Measurements from ENCODE around the gene GNA14.
"Not testable (repeated sequence)": the region's sequence is repeated elsewhere in the genome, so short reads cannot be mapped to it uniquely, and the experiment has no call there.

Gene GNA14

DNA sequence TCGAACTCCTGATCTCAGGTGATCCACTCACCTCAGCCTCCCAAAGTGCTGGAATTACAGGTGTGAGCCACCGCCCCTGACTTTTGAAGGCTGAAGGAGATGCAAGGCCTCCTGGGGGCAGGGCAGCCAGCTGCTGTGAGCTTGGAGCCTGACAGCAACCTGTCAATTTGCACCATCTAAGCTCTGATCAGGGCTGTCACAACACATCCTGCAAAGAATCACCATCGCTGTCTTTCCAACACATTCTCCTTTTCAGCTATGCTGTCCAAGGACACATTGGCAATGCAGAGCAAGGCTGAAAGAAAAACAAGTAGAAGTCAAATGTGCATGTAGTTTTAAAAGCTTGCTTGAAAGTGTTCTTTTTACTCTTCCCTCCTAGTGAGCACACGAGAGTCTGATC is 54.6 kb downstream of the GNA14 start:
- DNase-seq (ENCODE audit: low read depth, low spot score) = no peak
- H3K4me3 ChIP-seq (ENCODE audit: low read length) = no peak overlapping the region

DNA sequence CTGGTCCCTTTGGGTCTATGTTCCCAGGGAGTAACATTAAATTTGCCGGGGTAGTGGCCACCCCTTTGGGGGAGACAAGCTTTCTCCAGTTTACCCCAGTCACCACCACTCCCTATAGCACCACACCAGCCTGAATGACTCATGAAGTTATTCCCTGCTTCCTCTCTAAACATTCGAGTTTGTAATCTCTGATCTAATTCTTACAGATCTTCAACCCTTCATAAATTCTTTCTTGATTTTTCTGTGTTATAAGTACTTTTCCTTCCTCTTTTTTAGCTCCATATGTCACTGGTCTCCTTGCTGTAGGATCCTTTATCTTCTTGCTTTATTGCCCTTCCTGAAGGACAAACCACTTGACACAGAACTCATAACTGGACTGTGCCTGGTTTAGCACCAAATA is 55.6 kb downstream of the GNA14 start:
- DNase-seq (ENCODE audit: low read depth, low spot score) = no peak
- H3K4me3 ChIP-seq (ENCODE audit: low read length) = no peak overlapping the region

DNA sequence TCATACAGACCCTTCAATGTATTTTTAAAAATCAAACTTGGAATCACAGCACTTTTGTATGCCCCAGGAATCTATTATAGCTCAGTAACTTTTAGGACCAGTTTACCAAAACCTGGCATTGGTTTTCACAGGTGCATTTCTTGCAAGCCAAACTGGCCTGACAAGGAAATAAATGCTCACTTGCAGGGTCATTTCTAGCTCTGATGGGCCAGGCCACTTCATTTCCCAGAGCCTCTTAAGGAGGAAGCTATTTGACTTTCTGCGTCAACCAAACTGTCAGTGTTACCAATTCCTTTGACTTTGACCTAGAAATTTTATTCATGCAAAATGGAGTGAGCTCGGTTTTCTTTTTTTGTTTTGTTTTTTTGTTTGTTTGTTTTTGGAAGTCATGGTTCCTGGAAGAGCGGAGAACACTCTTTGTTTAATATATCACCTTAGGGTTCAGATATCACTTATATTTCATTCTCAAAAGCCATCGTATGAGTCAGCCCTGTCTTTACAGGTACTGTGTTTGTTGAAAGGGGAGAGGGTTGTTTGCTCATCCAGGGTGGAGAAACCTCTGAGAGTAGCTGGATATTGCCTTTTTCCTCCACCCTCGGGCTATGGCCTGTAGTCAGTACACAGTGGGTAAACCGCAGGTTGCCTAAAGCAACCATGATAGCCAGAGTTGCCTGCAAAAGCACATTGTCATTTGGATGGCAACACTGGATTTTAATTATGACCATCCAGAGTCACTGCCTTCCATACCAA is 58.9 kb downstream of the GNA14 start:
- no peak overlapping the region for H3K4me3 ChIP-seq (ENCODE audit: low read length)
- DNase-seq (ENCODE audit: low read depth, low spot score) = no peak

DNA sequence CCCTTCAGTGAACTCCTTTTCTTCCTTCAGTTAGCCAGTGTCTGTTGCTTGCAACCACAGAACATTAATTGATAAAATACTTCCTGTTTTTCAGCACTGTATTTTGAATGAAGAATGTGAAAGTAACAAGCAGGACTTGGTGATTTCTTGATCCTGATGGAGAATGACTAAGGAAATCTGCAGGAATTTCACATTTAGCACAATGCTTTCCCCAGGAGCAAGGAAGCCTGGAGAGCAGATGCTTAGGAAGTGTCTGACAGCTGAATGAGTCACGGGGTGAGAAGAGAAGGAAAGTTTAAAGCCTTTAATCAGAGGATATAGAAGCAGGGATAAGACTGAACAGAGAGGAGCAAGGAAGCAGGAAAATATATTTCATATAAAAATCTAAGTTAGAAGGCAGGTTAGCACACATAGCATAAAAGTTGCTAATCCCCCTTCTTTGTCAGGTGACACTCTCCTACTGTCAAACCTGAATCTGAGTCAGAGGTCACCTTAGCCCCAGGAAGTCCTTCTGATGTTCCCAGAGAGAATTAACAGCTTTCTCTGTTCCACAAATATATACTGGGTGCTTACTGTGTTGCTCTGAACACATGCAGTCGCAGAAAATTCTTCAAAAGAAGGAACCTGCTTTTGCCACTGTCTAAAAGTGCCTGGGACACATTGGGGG is 59.7 kb downstream of the GNA14 start:
- DNase-seq (ENCODE audit: low read depth, low spot score) = no peak
- no peak overlapping the region for H3K4me3 ChIP-seq (ENCODE audit: low read length)

DNA sequence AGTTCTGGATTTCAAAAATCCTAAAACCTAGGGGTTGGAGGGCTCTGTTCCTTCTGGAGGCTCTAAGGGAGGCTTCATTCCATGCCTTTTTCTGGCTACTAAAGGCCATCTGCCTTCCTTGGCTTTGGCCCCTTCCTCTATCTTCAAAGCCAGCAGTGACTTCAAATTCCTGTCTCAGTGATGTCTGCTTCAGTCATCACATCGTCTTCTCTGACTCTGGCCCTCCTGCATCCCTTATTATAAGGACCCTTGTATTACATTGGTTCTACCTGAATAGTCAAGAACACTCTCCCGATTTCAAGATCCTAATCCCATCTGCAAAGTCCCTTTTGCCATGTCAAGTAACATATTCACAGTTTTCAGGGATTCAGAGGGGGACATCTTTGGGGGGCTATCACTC is 60.3 kb downstream of the GNA14 start:
- H3K4me3 ChIP-seq (ENCODE audit: low read length) = no peak overlapping the region
- DNase-seq (ENCODE audit: low read depth, low spot score) = no peak

DNA sequence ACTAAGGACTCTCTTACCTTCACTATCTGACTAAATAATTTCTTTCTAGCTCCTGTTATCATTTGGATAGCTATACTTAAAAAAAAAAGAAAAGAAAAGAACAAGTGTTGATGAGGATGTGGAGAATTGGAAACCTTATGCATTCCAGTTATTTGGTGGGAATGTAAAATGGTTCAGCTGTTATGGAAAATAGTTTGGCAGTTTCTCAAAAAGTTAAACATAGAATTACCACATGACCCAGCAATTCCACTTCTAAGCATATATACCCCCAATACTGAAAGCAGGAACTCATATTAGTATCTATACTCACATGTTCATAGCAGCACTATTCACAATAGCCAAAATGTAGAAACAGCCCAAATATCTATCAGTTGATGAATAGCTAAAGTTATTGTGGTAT is 61.1 kb downstream of the GNA14 start:
- DNase-seq (ENCODE audit: low read depth, low spot score) = no peak
- H3K4me3 ChIP-seq (ENCODE audit: low read length) = no peak overlapping the region

DNA sequence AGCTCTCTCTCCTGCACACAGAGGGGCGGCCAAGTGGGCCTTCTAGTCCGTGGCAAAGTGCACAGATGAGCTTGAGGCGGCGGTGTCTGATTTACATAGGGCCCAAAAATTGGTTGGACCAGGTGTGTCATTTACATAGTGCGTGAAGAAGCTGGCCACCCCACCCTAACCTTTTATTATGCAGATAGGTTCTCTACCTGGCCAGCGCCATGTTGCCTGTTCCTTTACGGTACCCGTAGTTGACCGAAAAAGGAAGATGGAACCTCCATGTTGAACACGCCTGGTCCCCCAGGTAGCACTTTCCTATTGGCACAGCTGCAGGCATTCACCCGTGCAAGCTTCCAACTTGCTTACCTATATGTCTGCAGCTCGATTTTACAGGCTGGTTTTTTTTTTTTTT is 61.5 kb downstream of the GNA14 start:
- no peak for DNase-seq (ENCODE audit: low read depth, low spot score)
- H3K4me3 ChIP-seq (ENCODE audit: low read length) = no peak overlapping the region

DNA sequence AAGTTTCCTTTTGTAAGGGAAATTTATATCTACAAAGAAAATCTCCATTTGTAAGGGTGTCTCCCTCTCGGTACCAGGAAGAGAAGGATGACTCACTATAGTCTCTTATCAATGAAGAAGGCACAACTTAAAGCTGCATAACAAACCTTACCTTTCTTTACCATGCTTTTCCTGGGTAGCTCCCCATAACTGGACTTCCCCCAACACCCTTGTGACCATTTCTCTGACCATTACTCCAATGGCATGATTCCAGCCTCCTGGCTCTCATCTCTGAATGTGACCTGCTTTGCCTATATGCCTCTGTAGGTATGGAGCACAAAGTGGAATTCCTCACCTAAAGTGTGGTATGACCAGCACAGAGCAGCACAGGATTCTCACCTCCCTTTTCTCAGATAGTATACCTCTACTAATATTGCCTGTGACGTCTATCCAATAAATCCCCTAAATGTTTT is 62.8 kb downstream of the GNA14 start:
- DNase-seq (ENCODE audit: low read depth, low spot score) = no peak
- H3K4me3 ChIP-seq (ENCODE audit: low read length) = no peak overlapping the region

DNA sequence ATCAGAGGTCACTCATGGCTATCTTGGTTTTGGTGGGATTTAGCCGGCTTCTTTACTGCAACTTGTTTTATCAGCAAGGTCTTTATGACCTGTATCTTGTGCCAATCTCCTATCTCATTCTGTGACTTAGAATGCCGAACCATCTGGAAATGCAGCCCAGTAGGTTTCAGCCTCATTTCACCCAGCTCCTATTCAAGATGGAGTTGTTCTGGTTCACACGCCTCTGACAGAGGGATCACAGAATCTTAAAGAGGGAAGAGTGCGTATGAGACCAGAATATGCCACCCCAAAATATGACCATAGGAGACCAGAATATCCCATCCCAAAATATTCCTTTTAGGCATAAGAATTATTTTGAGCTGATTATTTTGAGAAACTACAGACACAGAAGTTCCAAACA is 63.2 kb downstream of the GNA14 start:
- H3K4me3 ChIP-seq (ENCODE audit: low read length); DNase-seq (ENCODE audit: low read depth, low spot score): not testable (repeated sequence)

DNA sequence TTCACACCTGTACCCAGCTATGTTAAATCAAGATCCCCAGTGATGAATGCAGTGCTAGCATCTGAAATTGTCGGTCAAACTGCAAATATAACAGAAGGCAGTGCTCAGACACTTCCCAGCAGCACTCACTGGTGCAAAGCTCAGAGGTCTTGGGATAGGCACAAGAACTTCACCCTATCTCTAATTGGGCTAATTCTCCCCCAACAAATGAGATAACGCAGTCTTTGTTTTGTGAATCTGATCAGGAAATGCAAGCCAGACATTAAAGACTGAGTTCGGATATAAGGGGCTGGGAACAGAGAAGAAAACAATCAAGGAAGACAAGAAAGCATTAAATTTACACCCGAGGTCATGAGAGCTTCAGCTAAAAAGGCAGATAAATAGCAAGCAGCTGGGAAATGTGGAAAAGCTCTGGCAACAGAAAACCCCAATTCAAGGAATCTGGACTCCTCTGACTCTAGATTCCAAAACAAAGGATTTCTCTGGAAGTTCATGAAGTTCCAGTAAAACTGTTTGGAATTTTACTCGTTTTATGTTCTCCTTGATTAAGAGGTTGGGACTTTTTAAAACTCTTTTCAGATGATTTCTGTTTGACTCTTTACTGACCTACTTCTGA is 65.1 kb downstream of the GNA14 start:
- DNase-seq (ENCODE audit: low read depth, low spot score) = no peak
- H3K4me3 ChIP-seq (ENCODE audit: low read length) = no peak overlapping the region

DNA sequence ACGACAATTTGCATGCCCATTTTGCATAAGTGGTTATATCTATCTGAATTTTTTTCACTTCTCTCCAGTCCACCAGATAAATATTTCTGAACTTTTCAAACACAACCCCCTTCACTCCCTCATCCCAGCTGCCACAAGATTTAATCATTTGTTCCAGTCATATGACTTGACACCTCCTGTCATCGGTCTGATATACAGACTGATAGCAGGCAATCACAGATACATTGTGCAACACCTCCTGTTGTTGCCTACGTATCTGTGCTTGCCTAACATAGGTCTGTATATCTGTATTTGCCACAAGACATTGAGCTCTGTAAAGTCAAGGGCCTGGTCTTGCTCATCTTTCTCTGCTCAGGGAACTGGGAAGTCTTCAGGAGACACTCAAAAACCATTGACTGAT is 65.6 kb downstream of the GNA14 start:
- no peak for DNase-seq (ENCODE audit: low read depth, low spot score)
- H3K4me3 ChIP-seq (ENCODE audit: low read length) = no peak overlapping the region

DNA sequence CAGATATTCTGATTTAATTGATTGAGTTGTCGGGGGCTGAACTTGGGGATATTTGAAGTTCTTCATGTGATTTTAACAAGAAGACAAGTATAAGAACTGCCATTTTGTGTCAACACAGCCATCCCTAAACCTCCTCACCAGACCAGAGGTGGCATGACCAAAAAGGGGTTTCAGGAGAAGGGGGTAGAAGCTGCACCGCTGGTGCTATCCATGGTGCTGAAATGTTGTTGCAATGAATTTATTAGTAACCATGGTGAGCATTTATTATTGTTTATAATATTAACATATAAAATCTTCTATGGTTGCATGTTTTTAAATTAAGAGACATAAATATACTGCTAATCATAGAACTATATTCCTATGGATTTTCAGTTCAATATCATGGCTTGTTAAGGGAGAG is 72.3 kb downstream of the GNA14 start:
- H3K4me3 ChIP-seq (ENCODE audit: low read length) = no peak overlapping the region
- peak; percentile 44 for DNase-seq (ENCODE audit: low read depth, low spot score)

DNA sequence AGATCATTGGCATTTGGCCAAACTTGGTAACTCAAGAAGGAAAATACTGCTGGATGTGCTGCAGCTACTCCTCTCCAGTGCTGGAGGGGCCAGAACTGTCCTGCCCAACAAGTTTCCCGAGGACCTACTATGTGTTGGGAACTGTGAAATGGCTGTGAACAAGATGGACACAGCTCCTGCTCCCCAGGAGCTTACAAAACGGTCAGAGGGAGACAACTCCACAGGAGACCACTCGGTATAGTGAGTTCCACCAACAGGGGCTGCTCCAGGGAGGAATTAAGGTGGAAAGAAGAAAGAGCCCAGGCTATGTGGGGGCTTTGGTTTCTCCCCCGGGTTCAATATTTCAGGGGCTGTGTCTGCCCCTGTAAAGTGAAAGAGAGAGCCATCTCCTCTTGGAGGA is 78.8 kb downstream of the GNA14 start:
- no peak overlapping the region for H3K4me3 ChIP-seq (ENCODE audit: low read length)
- no peak for DNase-seq (ENCODE audit: low read depth, low spot score)

DNA sequence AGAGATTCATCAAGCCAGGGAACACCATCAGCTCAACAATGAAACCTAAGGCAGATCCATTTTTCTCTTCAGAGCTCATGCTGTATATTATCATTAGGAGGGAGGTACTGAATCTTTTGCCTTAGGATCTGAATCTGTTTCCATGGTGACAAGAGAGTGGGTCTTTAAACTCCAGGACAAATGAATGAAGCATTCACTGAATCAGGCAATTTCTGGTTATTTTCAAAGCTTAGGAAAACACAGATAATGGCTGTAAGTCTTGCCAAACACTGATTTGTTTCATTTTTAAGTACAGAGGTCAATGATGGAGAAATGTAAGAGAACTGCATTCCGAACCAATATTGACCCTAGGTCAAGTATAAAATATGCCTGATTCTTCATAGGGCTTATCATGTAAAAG is 84.9 kb downstream of the GNA14 start:
- no peak for DNase-seq (ENCODE audit: low read depth, low spot score)
- no peak overlapping the region for H3K4me3 ChIP-seq (ENCODE audit: low read length)

DNA sequence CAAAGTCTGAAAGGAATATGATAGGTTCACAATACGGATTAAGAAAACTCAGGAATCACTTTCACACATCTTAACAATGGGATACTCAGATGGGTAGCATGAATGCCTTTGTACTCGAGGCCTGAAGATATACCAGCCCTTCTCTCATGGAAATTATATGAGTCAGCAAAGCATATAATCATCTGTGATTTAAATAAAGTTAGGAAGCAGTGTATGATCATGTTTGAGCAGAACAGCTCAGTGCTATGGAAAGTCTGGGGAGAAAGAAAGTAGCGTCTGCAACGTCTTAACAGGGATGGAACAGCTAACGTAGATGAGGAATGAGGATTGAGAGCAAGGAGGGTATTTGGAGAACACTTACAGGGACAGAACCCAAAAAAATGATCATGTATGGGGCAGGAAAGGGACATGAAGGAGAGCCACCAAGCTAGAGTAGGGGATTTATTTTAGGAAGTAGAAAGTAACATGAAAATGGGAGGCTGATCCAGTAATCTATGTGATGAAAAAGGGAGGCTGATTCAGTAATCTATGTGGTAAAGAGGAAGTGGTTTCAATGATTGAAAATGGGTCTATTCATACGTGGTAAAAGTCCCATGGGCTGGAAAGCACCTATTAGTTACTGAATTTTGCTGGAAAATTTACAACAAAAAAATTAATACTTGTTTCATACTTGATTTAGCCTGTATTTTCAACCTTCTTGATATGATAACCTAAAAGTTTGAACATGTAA is 85.9 kb downstream of the GNA14 start:
- DNase-seq (ENCODE audit: low read depth, low spot score) = no peak
- no peak overlapping the region for H3K4me3 ChIP-seq (ENCODE audit: low read length)

DNA sequence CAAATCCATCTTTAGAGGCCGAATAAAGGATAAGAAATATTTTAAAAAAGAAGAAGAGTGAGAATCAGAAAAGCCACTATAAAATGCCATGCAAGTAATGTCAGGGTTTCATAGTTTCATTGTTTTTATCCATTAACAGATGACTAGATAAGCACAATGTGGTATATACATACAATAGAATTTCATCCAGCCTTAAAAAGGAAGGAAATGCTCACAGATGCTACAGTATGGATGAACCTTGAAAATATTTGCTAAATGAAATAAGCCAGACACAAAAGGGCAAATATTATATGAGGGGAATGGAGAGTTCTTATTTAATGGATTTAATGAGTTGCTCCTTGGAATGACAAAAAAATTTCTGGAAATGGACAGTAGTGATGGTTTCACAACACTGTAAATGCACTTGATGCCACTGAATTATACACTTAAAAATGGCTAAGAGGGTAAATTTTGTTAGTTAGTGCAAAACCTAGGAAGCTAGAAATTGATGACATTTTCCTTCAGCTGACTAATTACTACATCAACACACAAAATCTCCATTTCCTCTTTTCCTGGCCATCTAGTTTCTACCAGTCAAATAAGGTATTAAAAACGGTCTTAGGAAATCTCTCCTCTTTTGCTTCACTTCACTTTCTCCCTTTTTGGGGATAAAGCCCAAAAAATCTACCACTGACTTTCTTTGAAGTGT is 86.6 kb downstream of the GNA14 start:
- no peak overlapping the region for H3K4me3 ChIP-seq (ENCODE audit: low read length)
- DNase-seq (ENCODE audit: low read depth, low spot score) = no peak

DNA sequence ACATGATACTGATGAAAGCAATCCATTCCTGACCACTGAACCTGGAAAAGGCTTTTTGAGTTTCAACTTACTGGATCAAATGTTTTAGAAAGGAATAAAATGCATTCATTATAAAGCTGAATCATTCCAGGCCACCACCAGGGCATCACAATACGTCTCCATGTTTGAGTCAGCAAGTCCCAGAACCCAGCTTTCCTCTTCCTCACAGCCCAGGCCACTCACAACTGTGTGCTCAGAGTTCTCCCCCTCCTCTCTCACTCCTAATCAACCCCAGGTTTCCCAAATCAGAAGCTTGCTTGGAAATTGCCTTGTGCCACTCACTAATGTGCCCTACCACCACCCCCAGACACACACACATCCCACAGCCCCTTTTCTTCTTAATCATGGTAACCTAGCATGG is 91.7 kb downstream of the GNA14 start:
- H3K4me3 ChIP-seq (ENCODE audit: low read length) = no peak overlapping the region
- DNase-seq (ENCODE audit: low read depth, low spot score) = no peak

DNA sequence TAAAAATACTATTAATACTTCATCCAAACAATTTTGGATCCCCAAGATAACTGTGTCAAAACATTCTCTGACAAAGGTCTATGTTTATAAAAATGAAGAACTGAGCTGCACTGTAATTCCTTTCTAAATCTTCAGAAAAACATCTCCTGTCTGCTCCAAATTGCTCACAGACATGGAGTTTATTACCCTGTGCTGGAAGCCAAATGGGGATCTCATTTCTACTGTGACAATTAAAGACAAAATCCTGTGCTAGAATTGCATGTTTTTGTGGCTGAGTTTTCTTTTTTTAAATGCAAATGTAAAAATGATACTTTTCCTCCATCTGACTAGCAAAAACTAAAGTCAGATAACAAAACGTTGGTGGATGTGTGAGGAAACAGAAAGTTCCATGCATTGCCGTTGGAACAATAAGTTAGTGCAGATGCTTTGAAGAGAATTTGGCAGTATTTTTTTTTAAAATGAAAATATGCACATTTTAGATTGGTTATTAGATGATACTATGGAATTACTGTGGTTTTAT is 93.5 kb downstream of the GNA14 start:
- no peak for DNase-seq (ENCODE audit: low read depth, low spot score)
- no peak overlapping the region for H3K4me3 ChIP-seq (ENCODE audit: low read length)

DNA sequence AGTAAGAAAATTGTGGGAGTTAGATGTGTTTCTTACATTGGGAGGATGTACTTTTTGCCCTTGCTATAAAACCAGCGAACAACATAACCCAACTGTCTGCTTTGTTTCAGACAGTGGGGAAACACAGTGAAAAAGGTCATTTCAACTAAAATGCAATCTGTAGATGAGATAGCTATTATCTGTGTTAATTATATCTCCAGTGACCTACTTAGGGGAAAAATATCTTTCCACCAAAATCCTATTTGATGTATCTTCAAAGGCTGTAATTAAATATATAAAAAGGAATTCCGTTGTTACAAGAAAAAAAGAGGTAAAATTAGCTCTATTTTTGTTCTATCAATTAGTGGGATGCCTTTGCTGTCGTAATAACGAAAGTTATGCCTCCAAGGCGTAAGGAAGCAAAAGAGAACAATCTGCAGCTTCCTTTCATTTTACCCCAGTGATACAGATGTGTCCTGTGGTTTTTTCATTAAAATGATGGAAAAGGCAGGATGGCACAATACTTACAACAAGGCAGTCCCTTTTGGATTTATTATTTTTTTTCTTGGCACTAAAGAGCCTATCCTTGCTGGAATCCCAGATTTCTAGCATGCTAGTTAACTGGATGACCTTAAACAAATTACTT is 100.9 kb downstream of the GNA14 start:
- no peak for DNase-seq (ENCODE audit: low read depth, low spot score)

More for the DNA sequence above, 100.9 kb downstream of the GNA14 start:
- H3K4me3 ChIP-seq (ENCODE audit: low read length) = no peak overlapping the region

Measured in Jurkat, Clone E6-1 (cell line).